Naive thymus-derived CD8-positive, alpha-beta T cell (primary cell): ENCODE results near the gene ABHD5. TPM values are rescaled to one million over a fixed set of nuclear protein-coding genes. Genes with fewer than 3 reads are reported as not detected.
A peak's percentile ranks its signal among the peaks of the same experiment; 100 is the strongest.

Experiments
- ATAC-seq, 2 donors: fragments of 150-1000 bp; cut with Tn5 transposase in 1 of 2; sonication (Bioruptor Pico), chemical (Tn5 transposase) in 1 of 2; 1 replicate in 1 of 2; 2 replicates in 1 of 2; pipeline ENCODE4 v1.10.0; 2021; ENCODE audit warnings: mild to moderate bottlenecking in 2 of 2, moderate library complexity in 2 of 2
- POLR2A ChIA-PET: fragments of 350-600 bp; sonication (Branson Sonifier 250); formaldehyde crosslinking; loops from one replicate; lab custom pipeline; 2021; ENCODE audit warnings: antibody characterized with exemption; lab: Charles Lee
- DNase-seq, 10 donors: peaks; one replicate each; pipeline versions ENCODE4 v3.0.0 to v3.0.0-alpha.2; 2020 to 2022
- H3K27ac Mint-ChIP-seq, 10 donors: one replicate each; pipeline ENCODE4 v1.8.0; 2020 to 2022; ENCODE audit warnings: mild to moderate bottlenecking in 10 of 10, mixed read lengths in 10 of 10, moderate library complexity in 4 of 10, inconsistent platforms in 1 of 10
- H3K27me3 Mint-ChIP-seq, 5 donors: one replicate each; pipeline ENCODE4 v1.8.0; 2021 to 2022; ENCODE audit warnings: mixed read lengths in 5 of 5
- H3K36me3 Mint-ChIP-seq, 3 donors: one replicate each; pipeline ENCODE4 v1.8.0; 2020 to 2022; ENCODE audit warnings: mixed read lengths in 3 of 3, mild to moderate bottlenecking in 2 of 3, inconsistent platforms in 1 of 3
- H3K4me1 Mint-ChIP-seq, 4 donors: one replicate each; pipeline ENCODE4 v1.8.0; 2021 to 2022; ENCODE audit warnings: mixed read lengths in 4 of 4
- H3K4me3 Mint-ChIP-seq, 10 donors: one replicate each; pipeline ENCODE4 v1.8.0; 2020 to 2022; ENCODE audit warnings: mild to moderate bottlenecking in 10 of 10, mixed read lengths in 10 of 10, moderate library complexity in 6 of 10, inconsistent platforms in 1 of 10
- H3K9me3 Mint-ChIP-seq, 9 donors: one replicate each; pipeline ENCODE4 v1.8.0; 2020 to 2022; ENCODE audit warnings: mixed read lengths in 9 of 9, mild to moderate bottlenecking in 3 of 9, inconsistent platforms in 1 of 9, moderate library complexity in 1 of 9
- polyA plus RNA-seq, 3 donors: library from polyadenylated mRNA; unstranded; fragments of 300-500 nt; fragmentation: Illumina TruSeq; gene quantifications; one replicate each; pipeline ENCODE4 v1.2.3, GENCODE V29; 2021
- total RNA-seq, 8 experiments: library from RNA in 2 of 8; stranded (reverse) in 2 of 8; gene quantifications; one replicate each; pipeline ENCODE4 v1.2.3 and lab custom pipeline; 2021 to 2026

ABHD5 gene
- total and polyA plus RNA-seq, 5 experiments from 2014 or later: 1.7 to 6.9 (median 4.0) TPM

DNA sequence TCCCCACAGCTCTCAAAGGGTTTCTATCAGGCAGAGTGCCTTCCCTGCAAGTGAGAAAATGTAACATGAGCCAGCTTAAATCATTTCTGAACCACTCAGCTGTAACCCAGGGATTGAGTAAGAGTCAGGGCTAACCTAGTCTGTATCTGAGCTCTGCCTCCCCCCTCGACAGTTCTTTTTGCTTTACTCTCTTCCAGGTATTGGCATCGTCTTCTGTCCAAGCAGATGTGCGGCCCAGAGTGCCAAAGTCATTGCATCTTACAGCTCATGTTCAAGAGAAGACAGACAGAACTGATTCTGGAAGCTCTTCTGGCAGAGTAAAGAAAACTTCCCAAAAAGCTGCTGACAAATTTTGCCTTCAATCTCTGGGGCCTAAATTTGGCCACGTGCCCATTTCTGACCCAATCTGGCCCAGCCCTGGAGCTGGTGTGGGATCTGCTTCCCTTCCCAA, 74.8 kb downstream of the ABHD5 start:
- POLR2A ChIA-PET: no interaction called here
- Mint-ChIP-seq H3K4me1 (peaks cover 9 to 20% (median 12%) of the 10 kb centered on the region in 4 donors), H3K4me3 (no peak overlapping the region), H3K36me3 (no peaks in the 10 kb centered on the region), H3K27ac (no peak overlapping the region), H3K9me3 (no peaks in the 10 kb centered on the region), H3K27me3 (peaks cover 0 to 14% (median 0%) of the 10 kb centered on the region in 5 donors)
- DNase-seq: no peak
- ATAC-seq: no peak

DNA sequence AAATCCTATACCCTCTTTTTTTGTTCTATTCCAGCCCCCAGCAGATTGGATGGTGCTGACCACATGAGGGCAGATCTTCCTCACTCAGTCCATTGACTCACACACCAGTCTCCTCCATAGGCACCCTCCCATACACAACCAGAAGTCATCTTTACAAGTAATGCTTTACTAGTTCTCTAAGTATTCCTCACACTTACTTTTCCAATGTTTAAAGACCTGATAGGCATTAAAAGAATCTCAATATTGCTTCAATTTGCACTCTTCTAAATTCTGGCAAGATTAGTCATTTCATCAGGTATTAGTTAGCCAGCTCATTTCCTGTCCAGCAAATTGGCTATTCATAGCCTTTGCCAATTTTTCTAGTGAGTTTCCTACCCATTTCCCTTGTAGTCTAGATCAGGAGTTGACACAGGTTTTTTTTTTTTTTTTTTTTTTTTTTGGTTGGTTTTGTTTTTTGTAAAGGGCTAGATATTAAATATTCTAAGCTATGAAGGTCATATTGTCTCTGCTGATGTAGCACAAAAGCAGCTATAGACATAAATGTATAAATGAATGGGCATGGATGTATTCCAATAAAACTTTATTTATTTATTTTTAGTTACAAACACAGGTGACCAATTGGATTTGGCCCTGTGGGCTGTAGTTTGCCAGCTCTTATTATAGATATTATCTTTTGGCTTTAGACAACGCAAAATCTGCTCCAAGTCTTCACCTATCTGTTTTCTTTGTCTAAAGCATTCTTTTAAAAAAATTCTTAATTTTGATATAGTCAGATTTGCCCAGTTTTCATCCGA, 76.1 kb downstream of the ABHD5 start:
- H3K27me3 Mint-ChIP-seq: peaks cover 0 to 14% (median 0%) of the 10 kb centered on the region in 5 donors
- DNase-seq: no peak
- no peaks in the 10 kb centered on the region for H3K36me3 Mint-ChIP-seq
- H3K27ac Mint-ChIP-seq: peak overlapping the region in 1 of 10 donors; percentile 41
- H3K4me1 Mint-ChIP-seq: peaks cover 11 to 33% (median 21%) of the 10 kb centered on the region in 4 donors
- no peak overlapping the region for H3K4me3 Mint-ChIP-seq
- H3K9me3 Mint-ChIP-seq: no peaks in the 10 kb centered on the region
- POLR2A ChIA-PET: no interaction called here
- no peak for ATAC-seq

DNA sequence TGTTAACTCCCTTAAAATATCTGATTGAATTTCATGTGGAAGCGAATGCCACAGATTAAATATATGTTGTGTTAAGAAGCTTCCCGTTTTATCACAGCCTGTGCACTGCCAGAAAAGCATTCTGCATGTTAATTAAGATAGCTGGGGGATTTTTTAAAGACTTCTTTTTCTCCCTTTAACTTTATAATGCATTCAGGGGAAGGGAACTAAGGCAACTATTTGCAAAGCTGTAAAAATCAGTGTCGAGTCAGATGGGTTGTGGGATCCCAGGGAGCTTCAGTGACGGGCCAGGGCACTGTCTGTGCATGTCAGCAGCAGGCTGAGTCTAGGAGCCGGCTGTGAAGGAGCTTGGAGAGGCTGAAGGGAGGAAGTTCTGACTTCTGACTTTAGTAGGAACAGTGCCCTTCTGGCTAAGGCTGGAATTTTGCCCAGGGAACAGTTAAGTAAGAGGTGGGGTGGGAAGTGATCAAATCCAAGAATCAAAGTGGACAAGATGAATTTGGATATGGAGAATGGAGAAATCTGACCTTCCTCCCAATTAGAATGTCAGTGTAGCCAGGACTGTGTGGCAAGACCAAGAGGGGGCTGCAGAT, 77.7 kb downstream of the ABHD5 start:
- POLR2A ChIA-PET: interaction anchor here (1.2 kb wide), 1 partner anchor 8 kb away, joined by 4 read pairs; no protein-coding TSS in a partner anchor
- peaks cover 0 to 14% (median 0%) of the 10 kb centered on the region in 5 donors for H3K27me3 Mint-ChIP-seq
- DNase-seq (no peak), ATAC-seq (no peak)
- no peaks in the 10 kb centered on the region for H3K36me3 Mint-ChIP-seq
- H3K4me1 Mint-ChIP-seq: peaks cover 11 to 38% (median 22%) of the 10 kb centered on the region in 4 donors
- peak overlapping the region in 1 of 10 donors; percentile 29 for H3K4me3 Mint-ChIP-seq
- peak overlapping the region in 1 of 10 donors; percentile 77 for H3K27ac Mint-ChIP-seq
- no peaks in the 10 kb centered on the region for H3K9me3 Mint-ChIP-seq

DNA sequence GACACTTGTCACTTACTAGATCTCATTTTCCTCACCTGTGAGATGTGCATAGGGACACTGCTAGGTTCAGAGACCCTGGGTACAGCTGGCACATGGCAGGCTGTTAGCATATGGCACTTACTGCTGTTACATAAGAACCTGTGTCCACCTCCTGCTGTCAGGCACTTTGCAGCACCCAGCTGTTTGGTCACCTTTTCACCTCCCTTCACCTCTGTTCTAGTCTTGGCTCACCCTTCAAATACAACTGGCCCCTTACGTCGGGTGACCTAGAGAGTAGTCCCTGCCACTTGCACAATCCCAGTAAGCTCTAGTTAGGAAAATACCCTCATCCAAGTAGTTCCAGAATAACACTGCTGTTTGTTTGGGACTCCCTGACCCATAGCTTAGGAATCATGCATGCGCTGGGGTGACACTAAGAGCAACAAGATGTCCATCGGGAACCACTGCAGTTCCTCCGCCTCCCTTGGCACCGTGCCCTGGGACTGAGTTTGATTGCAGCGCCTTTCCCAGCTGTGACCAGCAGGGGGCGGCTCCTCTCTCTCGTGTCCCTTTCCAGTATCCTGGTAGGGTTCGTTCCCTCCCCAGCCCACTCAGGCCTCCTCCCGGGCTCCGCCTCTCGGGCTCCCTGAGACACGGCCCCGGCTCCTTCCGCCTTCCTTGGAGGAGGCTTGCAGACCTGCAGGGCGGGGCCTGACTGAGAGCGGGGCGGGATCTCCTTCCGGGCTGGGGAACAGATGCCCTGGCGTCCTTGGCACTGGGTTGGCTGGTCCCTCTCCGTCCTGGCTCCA, 78.6 kb downstream of the ABHD5 start:
- peak overlapping the region in 8 of 10 donors; percentile 1 to 57 (median 38) for H3K4me3 Mint-ChIP-seq
- no peaks in the 10 kb centered on the region for H3K9me3 Mint-ChIP-seq
- ATAC-seq (peak; percentile 67 to 81), DNase-seq (peak; percentile 60 to 85 (median 74))
- POLR2A ChIA-PET: interaction anchor here (1.2 kb wide), 1 partner anchor 9 kb away, joined by 4 read pairs; no protein-coding TSS in a partner anchor
- peaks cover 0 to 14% (median 5%) of the 10 kb centered on the region in 5 donors for H3K27me3 Mint-ChIP-seq
- peak overlapping the region in 2 of 10 donors; percentile 22 to 34 for H3K27ac Mint-ChIP-seq
- peaks cover 13 to 44% (median 23%) of the 10 kb centered on the region in 4 donors for H3K4me1 Mint-ChIP-seq
- no peaks in the 10 kb centered on the region for H3K36me3 Mint-ChIP-seq

DNA sequence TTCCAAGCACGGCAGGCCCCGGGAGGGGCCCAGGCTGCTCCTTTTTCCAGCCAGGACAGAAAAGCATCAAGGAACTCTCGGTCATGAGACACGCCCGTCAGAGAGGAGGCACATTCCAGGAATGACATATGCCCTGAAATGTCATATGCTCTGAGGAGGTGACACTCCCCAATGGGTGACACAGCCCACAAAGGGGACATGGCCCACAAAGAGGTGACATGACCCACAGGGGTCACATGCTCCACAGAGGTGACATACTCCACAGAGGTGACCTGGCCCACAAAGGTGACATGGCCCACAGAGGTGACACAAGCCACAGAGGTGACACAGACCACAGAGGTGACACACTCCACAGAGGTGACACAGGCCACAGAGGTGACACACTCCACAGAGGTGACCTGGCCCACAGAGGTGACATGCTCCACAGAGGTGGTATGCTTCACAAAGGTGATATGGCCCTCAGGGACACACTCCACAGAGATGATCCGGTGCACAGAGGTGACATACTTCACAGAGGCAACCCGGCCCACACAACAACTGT, 79.2 kb downstream of the ABHD5 start:
- Mint-ChIP-seq H3K27me3 (peaks cover 0 to 14% (median 5%) of the 10 kb centered on the region in 5 donors), H3K4me3 (peak overlapping the region in 2 of 10 donors; percentile 51), H3K36me3 (no peaks in the 10 kb centered on the region), H3K4me1 (peaks cover 13 to 44% (median 23%) of the 10 kb centered on the region in 4 donors), H3K27ac (peak overlapping the region in 1 of 10 donors; percentile 34), H3K9me3 (no peaks in the 10 kb centered on the region)
- ATAC-seq (peak; percentile 34 to 39), DNase-seq (no peak)
- POLR2A ChIA-PET: no interaction called here

DNA sequence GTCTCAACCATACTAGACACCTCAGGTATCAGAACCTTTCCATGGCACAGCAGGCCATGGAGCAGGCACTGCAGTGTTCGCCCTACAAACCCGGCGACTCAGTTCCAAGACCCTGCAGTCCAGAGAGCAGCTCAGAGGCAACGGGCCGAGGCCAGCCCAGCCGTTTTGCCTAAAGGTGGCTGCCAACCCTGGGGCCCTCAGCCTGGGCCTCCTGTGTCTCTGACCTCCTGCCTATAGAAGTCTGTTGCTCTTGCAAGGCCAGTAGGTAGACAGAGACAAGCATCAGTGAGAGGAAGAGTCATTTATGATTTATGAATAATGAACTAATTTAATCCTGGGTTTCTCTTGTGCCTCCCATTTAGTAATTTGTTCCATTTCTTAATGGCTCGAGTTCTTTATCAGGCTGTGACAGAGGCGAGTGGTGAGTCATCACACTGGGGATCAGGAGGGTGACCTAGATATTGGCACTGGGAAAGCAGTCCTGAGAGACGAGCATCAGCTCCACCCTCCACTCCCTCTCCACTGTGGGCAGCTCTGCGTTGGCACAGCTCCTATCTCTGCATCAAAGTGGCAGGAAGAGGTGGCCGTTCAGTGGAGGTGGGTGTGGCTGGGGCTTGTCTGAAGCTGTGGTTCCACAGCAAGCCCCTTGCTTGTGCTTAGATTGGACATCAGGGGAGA, 79.8 kb downstream of the ABHD5 start:
- H3K4me1 Mint-ChIP-seq: peaks cover 13 to 44% (median 23%) of the 10 kb centered on the region in 4 donors
- no peak overlapping the region for H3K4me3 Mint-ChIP-seq
- H3K27ac Mint-ChIP-seq: peak overlapping the region in 4 of 10 donors; percentile 3 to 52 (median 14)
- no peaks in the 10 kb centered on the region for H3K9me3 Mint-ChIP-seq
- peaks cover 0 to 14% (median 5%) of the 10 kb centered on the region in 5 donors for H3K27me3 Mint-ChIP-seq
- POLR2A ChIA-PET: no interaction called here
- DNase-seq (peak in 1 of 10 donors; percentile 2), ATAC-seq (peak in 1 of 2 donors; percentile 49)
- no peaks in the 10 kb centered on the region for H3K36me3 Mint-ChIP-seq

DNA sequence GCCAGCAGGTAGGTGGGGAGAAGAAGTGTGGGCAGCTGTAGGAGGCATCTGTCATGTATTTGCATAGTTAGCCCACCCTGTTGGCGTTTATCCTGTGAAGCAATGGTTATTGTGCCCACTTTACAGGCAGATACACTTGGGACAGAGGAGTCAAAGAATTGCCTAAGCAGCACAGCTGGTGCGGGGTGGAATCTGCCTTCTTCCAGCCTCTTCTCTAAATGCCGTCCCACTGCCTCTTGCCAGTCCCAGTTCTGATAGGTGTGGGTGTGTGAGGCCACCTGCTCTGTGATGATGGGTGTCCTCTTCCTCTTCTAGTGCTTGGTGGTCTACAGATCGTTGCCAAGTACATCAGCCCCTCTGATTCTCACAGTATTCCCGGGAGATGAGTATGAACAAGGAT, 80.9 kb downstream of the ABHD5 start:
- no peaks in the 10 kb centered on the region for H3K9me3 Mint-ChIP-seq
- ATAC-seq: no peak

DNA sequence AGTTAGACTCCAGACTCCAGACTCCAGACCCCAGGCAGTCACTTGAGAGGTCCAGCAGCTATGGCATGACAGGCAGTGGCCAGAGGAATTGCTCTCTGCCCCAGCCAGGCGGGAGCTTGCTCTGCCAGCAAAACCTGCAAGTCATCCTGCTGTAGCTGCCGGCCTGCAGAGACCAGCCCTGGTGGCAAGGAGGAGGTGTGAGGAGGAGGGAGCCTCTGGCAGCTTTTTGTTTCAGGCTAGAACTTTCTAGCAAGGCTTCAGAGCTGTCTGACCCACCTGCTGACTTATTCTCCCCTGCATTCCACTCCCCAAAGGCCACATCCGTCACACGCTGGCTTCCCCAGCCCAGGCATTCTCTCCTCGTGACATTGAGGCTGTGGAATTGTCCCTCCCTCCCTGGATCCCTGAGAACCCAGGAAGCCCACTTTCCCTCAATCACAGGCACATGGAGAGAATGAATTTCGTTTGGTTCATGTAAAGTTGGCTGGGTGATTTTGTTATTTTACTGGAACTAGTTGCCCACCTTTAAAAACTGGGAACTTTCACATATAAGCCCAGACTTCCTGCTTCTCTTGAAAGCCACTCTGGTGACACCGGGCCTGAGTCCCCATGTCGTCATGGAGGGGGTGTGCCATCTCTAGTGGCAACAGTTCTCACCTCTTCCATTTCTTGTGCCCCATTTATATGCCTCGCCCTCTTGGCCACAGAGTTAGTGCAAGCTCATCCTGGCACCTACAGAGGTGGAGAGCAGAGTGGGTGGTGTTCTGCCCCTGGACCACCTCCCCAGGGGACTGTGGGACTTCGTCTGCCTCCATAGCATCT, 82.7 kb downstream of the ABHD5 start:
- no peak for DNase-seq
- Mint-ChIP-seq H3K4me1 (peaks cover 13 to 41% (median 23%) of the 10 kb centered on the region in 4 donors), H3K36me3 (no peaks in the 10 kb centered on the region), H3K9me3 (no peaks in the 10 kb centered on the region), H3K27ac (peak overlapping the region in 1 of 10 donors; percentile 50), H3K4me3 (no peak overlapping the region), H3K27me3 (peaks cover 0 to 8% (median under 1%) of the 10 kb centered on the region in 5 donors)
- POLR2A ChIA-PET: no interaction called here
- ATAC-seq: peak in 1 of 2 donors; percentile 35

More for the DNA sequence above, 80.9 kb downstream of the ABHD5 start:
- H3K27me3 Mint-ChIP-seq: peaks cover 0 to 14% (median 5%) of the 10 kb centered on the region in 5 donors
- DNase-seq: no peak
- H3K4me3 Mint-ChIP-seq: no peak overlapping the region
- H3K4me1 Mint-ChIP-seq: peaks cover 13 to 44% (median 23%) of the 10 kb centered on the region in 4 donors
- POLR2A ChIA-PET: no interaction called here
- no peaks in the 10 kb centered on the region for H3K36me3 Mint-ChIP-seq
- peak overlapping the region in 2 of 10 donors; percentile 5 to 15 for H3K27ac Mint-ChIP-seq

DNA sequence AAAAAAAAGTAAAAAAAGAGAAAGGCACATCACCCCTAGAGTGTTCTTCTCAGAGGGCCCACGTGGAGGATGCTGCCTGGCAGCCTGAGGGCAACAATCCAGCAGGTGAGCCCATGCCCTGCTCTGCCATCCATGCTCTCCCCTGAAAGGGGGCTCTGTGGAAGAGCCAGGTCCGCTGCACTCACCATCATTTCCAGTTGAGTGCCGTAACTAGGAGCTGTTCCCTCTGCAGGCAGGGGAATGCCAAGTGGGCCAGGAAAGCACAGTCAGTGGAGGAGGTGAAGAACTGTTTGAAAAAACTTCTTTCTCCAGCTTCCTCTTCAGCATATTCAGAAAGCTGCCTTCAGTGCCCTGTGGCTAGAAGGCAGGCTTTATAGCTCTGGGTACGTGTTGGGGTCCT, 84.1 kb downstream of the ABHD5 start:
- no peak overlapping the region for H3K4me3 Mint-ChIP-seq

DNA sequence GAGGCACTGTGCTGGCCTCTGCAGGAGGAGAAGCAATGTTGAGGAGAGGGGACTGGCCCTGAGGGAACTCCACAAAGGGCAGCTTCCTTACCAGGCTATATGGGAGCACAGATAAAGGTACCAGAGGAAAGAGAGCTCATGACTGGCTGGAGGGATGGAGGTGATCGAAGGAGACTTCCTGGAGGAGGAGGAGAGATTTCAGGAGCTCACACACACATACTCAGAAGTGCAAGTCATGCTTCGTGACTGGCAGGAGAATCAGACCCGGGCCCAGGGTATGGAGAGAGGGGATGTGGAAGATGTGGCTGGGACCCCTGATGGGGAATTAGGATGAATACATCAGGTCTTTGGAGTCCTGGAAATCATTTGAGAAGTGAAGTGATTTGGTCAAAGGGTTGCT, 85.4 kb downstream of the ABHD5 start:
- H3K9me3 Mint-ChIP-seq: peaks cover 0 to 3% (median 0%) of the 10 kb centered on the region in 9 donors
- no peak overlapping the region for H3K4me3 Mint-ChIP-seq
- no peaks in the 10 kb centered on the region for H3K36me3 Mint-ChIP-seq
- DNase-seq: no peak
- H3K27me3 Mint-ChIP-seq: peaks cover 0 to 8% (median 0%) of the 10 kb centered on the region in 5 donors
- POLR2A ChIA-PET: no interaction called here
- H3K4me1 Mint-ChIP-seq: peaks cover 4 to 18% (median 7%) of the 10 kb centered on the region in 4 donors
- ATAC-seq: no peak
- H3K27ac Mint-ChIP-seq: peak overlapping the region in 1 of 10 donors; percentile 63

More for the DNA sequence above, 84.1 kb downstream of the ABHD5 start:
- H3K27ac Mint-ChIP-seq: no peak overlapping the region
- H3K9me3 Mint-ChIP-seq: peaks cover 0 to 3% (median 0%) of the 10 kb centered on the region in 9 donors
- H3K27me3 Mint-ChIP-seq: peaks cover 0 to 8% (median 0%) of the 10 kb centered on the region in 5 donors
- ATAC-seq: no peak
- peaks cover 8 to 31% (median 17%) of the 10 kb centered on the region in 4 donors for H3K4me1 Mint-ChIP-seq
- no peaks in the 10 kb centered on the region for H3K36me3 Mint-ChIP-seq
- POLR2A ChIA-PET: no interaction called here
- no peak for DNase-seq

DNA sequence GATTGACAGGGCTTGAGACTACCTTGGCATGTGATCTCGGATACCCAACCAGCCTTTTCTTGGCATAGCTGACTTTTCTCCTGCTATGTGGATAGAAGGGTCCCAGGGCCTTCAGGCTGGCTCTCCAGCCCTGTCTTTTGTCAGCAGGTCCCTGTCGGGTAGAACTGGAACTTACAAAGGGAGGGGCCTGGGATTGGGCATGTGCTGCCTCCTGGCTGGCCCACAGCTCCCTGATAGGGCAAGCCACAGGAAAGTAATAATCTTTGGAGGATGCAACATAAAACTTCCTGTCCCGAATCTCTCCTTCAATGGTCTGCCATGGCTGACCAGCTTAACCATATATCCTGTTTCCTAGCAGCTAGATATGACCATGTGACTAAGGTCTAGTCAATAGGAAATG, 89.1 kb downstream of the ABHD5 start:
- POLR2A ChIA-PET: no interaction called here
- Mint-ChIP-seq H3K27me3 (peaks cover 0 to 6% (median 0%) of the 10 kb centered on the region in 5 donors), H3K27ac (no peak overlapping the region), H3K4me1 (peaks cover 0 to 2% (median 0%) of the 10 kb centered on the region in 4 donors), H3K4me3 (no peak overlapping the region), H3K36me3 (no peaks in the 10 kb centered on the region), H3K9me3 (peaks cover 0 to 3% (median 0%) of the 10 kb centered on the region in 9 donors)
- no peak for DNase-seq
- ATAC-seq: no peak
